MG63 (cell line): ENCODE results near the gene TIMM22. TPM values are rescaled to one million over a fixed set of nuclear protein-coding genes. Genes with fewer than 3 reads are reported as not detected.

Source experiments
- total RNA-seq: library from RNA; depleted of rRNA; stranded (reverse); fragments of >200 nt; shearing (Covaris generic); gene quantifications from 2 replicates; pipeline ENCODE4 v1.2.3, GENCODE V29; 2014; ENCODE audit warnings: low replicate concordance; rRNA removed

Gene TIMM22
- total RNA-seq, 1 experiment from 2014 or later: 16.0 TPM

Other genes starting within 250 kb of the TIMM22 start
- gene GEMIN4, start 244.9 kb upstream of the TIMM22 start, total RNA-seq: 14.1 and 21.3 TPM in 2 replicates
- gene GLOD4, start 214.8 kb upstream of the TIMM22 start, total RNA-seq: 25.9 and 27.7 TPM in 2 replicates
- 11.1 and 21.8 TPM in 2 replicates for gene MRM3, start 214.8 kb upstream of the TIMM22 start, total RNA-seq
- gene NXN, start 17.4 kb upstream of the TIMM22 start, total RNA-seq: 95.7 and 100 TPM in 2 replicates
- 7.3 and 24.0 TPM in 2 replicates for gene ABR, start 182.9 kb downstream of the TIMM22 start, total RNA-seq